ENCODE measurements around the gene ZNF436. TPM values are rescaled to one million over a fixed set of nuclear protein-coding genes. Genes with fewer than 3 reads are reported as not detected.

Gene ZNF436
- total RNA-seq, 1 experiment from 2014 or later, result 14.0 TPM

GRCh38 chr1:23341931-23342692 is 27.5 kb downstream of the ZNF436 start:
- Histone ChIP-seq H3K36me3 (ENCODE audit: low read depth) (peaks cover 6% of the 10 kb centered on the region), H3K27me3 (ENCODE audit: insufficient read depth, low read depth) (no peaks in the 10 kb centered on the region), H3K4me3 (peak overlapping the region; percentile 68), H3K4me2 (peak overlapping the region; percentile 95), H3F3A (ENCODE audit: insufficient read depth, low read depth) (peaks cover 29% of the 10 kb centered on the region), H3K9me2 (ENCODE audit: insufficient read depth) (no peaks in the 10 kb centered on the region), H3K79me2 (ENCODE audit: low read depth) (peaks cover 70% of the 10 kb centered on the region), H4K20me1 (ENCODE audit: insufficient read depth) (peaks cover 60% of the 10 kb centered on the region), H3K4me1 (replicated peaks; ENCODE audit: insufficient read depth) (peaks cover 39% of the 10 kb centered on the region), H2AFZ (no peak overlapping the region), H3K27ac (peak overlapping the region; percentile 81; the same call in 1 of the 2 replicates), H3K9me3 (ENCODE audit: insufficient read depth, low read depth) (no peaks in the 10 kb centered on the region)
- CTCF ChIA-PET, result interaction anchor here (0.5 kb wide), 1 partner anchor 327 kb away, joined by 3 read pairs; no protein-coding TSS in a partner anchor
- intact Hi-C loops (cut with micrococcal nuclease; ENCODE audit: unreplicated experiment), result no loop called here
- no TSS peak for BruUV-seq (replicated peaks)
- DNase-seq, result no peak
- no peak for TF ChIP-seq CTCF (conservative IDR thresholded peaks at IDR 0.05)
- no peak for TF ChIP-seq EZH2 (IDR thresholded peaks at IDR 0.05; ENCODE audit: low read depth)
- POLR2A ChIA-PET (ENCODE audit: unreplicated experiment), result interaction anchor here (0.6 kb wide), 1 partner anchor 26 kb away, joined by 3 read pairs; no protein-coding TSS in a partner anchor

- CTCF ChIA-PET, result no interaction called here
- peaks cover 11% of the 10 kb centered on the region for H3K36me3 ChIP-seq (ENCODE audit: low read depth)
- no peaks in the 10 kb centered on the region for H3K9me3 ChIP-seq (ENCODE audit: insufficient read depth, low read depth)
- no peaks in the 10 kb centered on the region for H3K9me2 ChIP-seq (ENCODE audit: insufficient read depth)
- intact Hi-C loops (cut with micrococcal nuclease; ENCODE audit: unreplicated experiment), result no loop called here
- H3K27me3 ChIP-seq (ENCODE audit: insufficient read depth, low read depth), result no peaks in the 10 kb centered on the region
- peaks cover 67% of the 10 kb centered on the region for H4K20me1 ChIP-seq (ENCODE audit: insufficient read depth)
- no peak overlapping the region for H3K4me3 ChIP-seq
- no peak overlapping the region for H3K4me2 ChIP-seq
- DNase-seq, result no peak
- peaks cover 21% of the 10 kb centered on the region for H3F3A ChIP-seq (ENCODE audit: insufficient read depth, low read depth)
- no TSS peak for BruUV-seq (replicated peaks)
- TF ChIP-seq CTCF (conservative IDR thresholded peaks at IDR 0.05), result no peak
- H3K4me1 ChIP-seq (replicated peaks; ENCODE audit: insufficient read depth), result peaks cover 32% of the 10 kb centered on the region
- no peak overlapping the region for H2AFZ ChIP-seq
- no peak overlapping the region for H3K27ac ChIP-seq
- POLR2A ChIA-PET (ENCODE audit: unreplicated experiment), result interaction anchor here (0.6 kb wide), 1 partner anchor 335 kb away, joined by 8 read pairs; no protein-coding TSS in a partner anchor
- H3K79me2 ChIP-seq (ENCODE audit: low read depth), result peaks cover 81% of the 10 kb centered on the region
Measured at GRCh38 chr1:23339632-23340031, 30.0 kb downstream of the ZNF436 start.

- no peaks in the 10 kb centered on the region for H3K27me3 ChIP-seq (ENCODE audit: insufficient read depth, low read depth)
- intact Hi-C loops (cut with micrococcal nuclease; ENCODE audit: unreplicated experiment), result no loop called here
- H3K4me2 ChIP-seq, result no peak overlapping the region
- no peaks in the 10 kb centered on the region for H3K9me2 ChIP-seq (ENCODE audit: insufficient read depth)
- H3K79me2 ChIP-seq (ENCODE audit: low read depth), result peaks cover 83% of the 10 kb centered on the region
- peaks cover 32% of the 10 kb centered on the region for H3K4me1 ChIP-seq (replicated peaks; ENCODE audit: insufficient read depth)
- H2AFZ ChIP-seq, result no peak overlapping the region
- peaks cover 19% of the 10 kb centered on the region; the same call in 1 of the 2 replicates for H3F3A ChIP-seq (ENCODE audit: insufficient read depth, low read depth)
- H3K27ac ChIP-seq, result no peak overlapping the region
- ChIA-PET CTCF (no interaction called here), POLR2A (ENCODE audit: unreplicated experiment) (no interaction called here)
- TF ChIP-seq EZH2 (IDR thresholded peaks at IDR 0.05; ENCODE audit: low read depth) (no peak), CTCF (conservative IDR thresholded peaks at IDR 0.05) (no peak)
- BruUV-seq (replicated peaks), result no TSS peak
- peaks cover 13% of the 10 kb centered on the region for H3K36me3 ChIP-seq (ENCODE audit: low read depth)
- H3K4me3 ChIP-seq, result no peak overlapping the region
- H4K20me1 ChIP-seq (ENCODE audit: insufficient read depth), result peaks cover 64% of the 10 kb centered on the region
- H3K9me3 ChIP-seq (ENCODE audit: insufficient read depth, low read depth), result no peaks in the 10 kb centered on the region
- DNase-seq, result no peak
Measured at GRCh38 chr1:23337869-23338268, 31.8 kb downstream of the ZNF436 start.

All from PC-9 (cell line).